GM12878 (cell line): Measurements from ENCODE around the gene MGAT3. TPM values are rescaled to one million over a fixed set of nuclear protein-coding genes. Genes with fewer than 3 reads are reported as not detected.

Experiments
- BCL11A ChIP-seq: IDR thresholded peaks from 2 replicates; pipeline ENCODE4 v1.6.1; 2011; ENCODE audit warnings: low read depth, low read length
- EZH2 ChIP-seq: IDR thresholded peaks from 2 replicates; pipeline ENCODE4 v1.6.1; 2012; ENCODE audit warnings: low read depth, mild to moderate bottlenecking, control low read depth, inconsistent platforms, low read length, borderline replicate concordance; ENCODE audit not compliant: control insufficient read depth
- HCFC1 ChIP-seq: fragments of 150-350 bp; IDR thresholded peaks from 2 replicates; pipeline ENCODE4 v1.6.1; 2014; ENCODE audit warnings: low read length
- MXI1 ChIP-seq: fragments of 150-350 bp; IDR thresholded peaks from 2 replicates; pipeline ENCODE4 v1.6.1; 2011; ENCODE audit warnings: low read depth, mild to moderate bottlenecking, inconsistent platforms, low read length, improper control_type of control experiment
- MYC ChIP-seq: IDR thresholded peaks from 2 replicates; pipeline ENCODE4 v1.6.1; 2011; ENCODE audit warnings: mild to moderate bottlenecking, low read length, moderate library complexity, inconsistent platforms; ENCODE audit not compliant: insufficient read depth, insufficient replicate concordance, insufficient read length, severe bottlenecking
- NFXL1 ChIP-seq: fragments of 450-650 bp; IDR thresholded peaks from 2 replicates; pipeline ENCODE4 v1.6.1; 2017; ENCODE audit warnings: antibody characterized with exemption, mild to moderate bottlenecking, borderline replicate concordance
- NR2C2 ChIP-seq: IDR thresholded peaks from 2 replicates; pipeline ENCODE4 v1.6.1; 2011; ENCODE audit warnings: borderline replicate concordance, low read depth; ENCODE audit not compliant: control insufficient read depth, insufficient read length
- SMARCA5 ChIP-seq: fragments of 450-650 bp; IDR thresholded peaks from 2 replicates; pipeline ENCODE4 v1.6.1; 2017; ENCODE audit warnings: mild to moderate bottlenecking
- SPI1 ChIP-seq: IDR thresholded peaks from 2 replicates; pipeline ENCODE4 v1.6.1; 2011; ENCODE audit warnings: low read depth, mild to moderate bottlenecking, low read length, moderate library complexity, borderline replicate concordance; ENCODE audit not compliant: insufficient read depth
- TAF1 ChIP-seq: IDR thresholded peaks from 2 replicates; pipeline ENCODE4 v1.6.1; 2011; ENCODE audit warnings: mild to moderate bottlenecking, low read depth, low read length, borderline replicate concordance
- TCF12 ChIP-seq: IDR thresholded peaks from 2 replicates; pipeline ENCODE4 v1.6.1; 2011; ENCODE audit warnings: low read depth, mild to moderate bottlenecking, low read length
- ZZZ3 ChIP-seq: IDR thresholded peaks from 2 replicates; pipeline ENCODE4 v1.6.1; 2011; ENCODE audit warnings: low read depth; ENCODE audit not compliant: control insufficient read depth, insufficient read length
- polyA plus RNA-seq, 11 experiments: library from polyadenylated mRNA; depleted of rRNA in 4 of 11; unstranded in 6 of 11; stranded (reverse) in 5 of 11; fragments of >200 nt; fragmentation: Nextera tagmentation in 4 of 11; fragmentation: Illumina TruSeq in 1 of 11; extraction: Ambion mirVana in 4 of 11; extraction: Trizol in 1 of 11; gene quantifications; 1 replicate in 1 of 11; 2 replicates in 10 of 11; pipeline versions ENCODE4 v1.2.1 to v1.2.3, GENCODE V29; 2011 to 2016; ENCODE audit warnings: inconsistent platforms in 2 of 11, missing spikeins in 2 of 11, low read depth in 1 of 11
- total RNA-seq, 4 experiments: library from RNA; depleted of rRNA in 3 of 4; stranded (reverse); fragments of >200 nt in 3 of 4; fragmentation: Illumina TruSeq in 1 of 4; extraction: Trizol in 1 of 4; gene quantifications; 2 replicates each; pipeline versions ENCODE4 v1.2.1 to v1.2.3, GENCODE V29; 2013 to 2021
- TF ChIP-seq, protein P1 (sequence below): fragments of 450-650 bp; IDR thresholded peaks from 2 replicates; pipeline ENCODE4 v1.6.1; 2016; ENCODE audit warnings: mild to moderate bottlenecking
- TF ChIP-seq, protein P2 (sequence below): fragments of 450-650 bp; IDR thresholded peaks from 2 replicates; pipeline ENCODE4 v1.6.1; 2017; ENCODE audit warnings: mild to moderate bottlenecking, moderate library complexity
- TF ChIP-seq, protein P3 (sequence below): fragments of 450-650 bp; conservative IDR thresholded peaks from 2 replicates; pipeline ENCODE4 v1.6.1; 2017; ENCODE audit warnings: mild to moderate bottlenecking, moderate library complexity
- TF ChIP-seq, protein P4 (sequence below): fragments of 450-650 bp; IDR thresholded peaks from 2 replicates; pipeline ENCODE4 v1.6.1; 2017; ENCODE audit warnings: antibody characterized with exemption, mild to moderate bottlenecking, moderate library complexity

MGAT3 gene
- total and polyA plus RNA-seq, 10 of the 15 experiments (the other 5 are each of a cell fraction or from before 2014, with no cell fraction given): 0.32 to 40.2 (median 11.9) TPM

DNA sequence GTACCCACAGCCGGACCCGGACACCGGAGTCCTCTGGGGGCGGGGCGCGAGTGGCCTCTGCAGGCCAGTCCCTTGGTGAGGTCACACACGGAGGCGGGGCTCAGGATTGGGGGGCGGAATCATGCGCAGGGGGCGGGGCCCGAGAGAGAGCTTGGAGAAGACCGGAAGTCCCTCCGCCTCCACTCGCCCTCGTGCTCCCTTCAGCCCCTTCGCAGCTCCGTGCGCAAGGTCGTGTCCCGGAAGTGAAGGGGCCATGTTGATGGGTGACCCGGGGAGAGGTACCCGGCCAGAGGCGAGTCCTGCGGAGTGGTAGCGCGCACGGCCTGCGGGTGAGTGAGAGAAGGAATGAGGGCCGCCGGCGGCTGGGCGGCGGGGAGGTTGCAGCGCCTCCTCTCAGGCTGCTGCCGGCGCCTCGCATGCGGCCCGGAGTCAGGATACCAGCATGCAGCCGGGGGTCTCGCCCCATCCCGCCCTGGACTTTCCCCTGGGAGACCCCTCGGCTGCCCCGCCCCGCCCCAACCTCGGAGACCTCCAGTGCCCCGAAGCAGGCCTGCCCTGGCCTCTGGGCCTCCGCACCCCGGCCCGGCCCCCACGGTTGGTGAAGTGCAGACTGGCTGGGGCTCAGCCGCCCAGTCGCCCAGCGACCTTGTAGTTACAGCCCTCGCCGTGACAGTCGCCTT lies 45.4 kb downstream of the MGAT3 start, which contains the start of gene MIEF1 (continued):
- peak; percentile 77 for TF ChIP-seq MYC
- TF ChIP-seq, protein P1, sequence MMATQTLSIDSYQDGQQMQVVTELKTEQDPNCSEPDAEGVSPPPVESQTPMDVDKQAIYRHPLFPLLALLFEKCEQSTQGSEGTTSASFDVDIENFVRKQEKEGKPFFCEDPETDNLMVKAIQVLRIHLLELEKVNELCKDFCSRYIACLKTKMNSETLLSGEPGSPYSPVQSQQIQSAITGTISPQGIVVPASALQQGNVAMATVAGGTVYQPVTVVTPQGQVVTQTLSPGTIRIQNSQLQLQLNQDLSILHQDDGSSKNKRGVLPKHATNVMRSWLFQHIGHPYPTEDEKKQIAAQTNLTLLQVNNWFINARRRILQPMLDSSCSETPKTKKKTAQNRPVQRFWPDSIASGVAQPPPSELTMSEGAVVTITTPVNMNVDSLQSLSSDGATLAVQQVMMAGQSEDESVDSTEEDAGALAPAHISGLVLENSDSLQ: no peak
- TF ChIP-seq, protein P2, sequence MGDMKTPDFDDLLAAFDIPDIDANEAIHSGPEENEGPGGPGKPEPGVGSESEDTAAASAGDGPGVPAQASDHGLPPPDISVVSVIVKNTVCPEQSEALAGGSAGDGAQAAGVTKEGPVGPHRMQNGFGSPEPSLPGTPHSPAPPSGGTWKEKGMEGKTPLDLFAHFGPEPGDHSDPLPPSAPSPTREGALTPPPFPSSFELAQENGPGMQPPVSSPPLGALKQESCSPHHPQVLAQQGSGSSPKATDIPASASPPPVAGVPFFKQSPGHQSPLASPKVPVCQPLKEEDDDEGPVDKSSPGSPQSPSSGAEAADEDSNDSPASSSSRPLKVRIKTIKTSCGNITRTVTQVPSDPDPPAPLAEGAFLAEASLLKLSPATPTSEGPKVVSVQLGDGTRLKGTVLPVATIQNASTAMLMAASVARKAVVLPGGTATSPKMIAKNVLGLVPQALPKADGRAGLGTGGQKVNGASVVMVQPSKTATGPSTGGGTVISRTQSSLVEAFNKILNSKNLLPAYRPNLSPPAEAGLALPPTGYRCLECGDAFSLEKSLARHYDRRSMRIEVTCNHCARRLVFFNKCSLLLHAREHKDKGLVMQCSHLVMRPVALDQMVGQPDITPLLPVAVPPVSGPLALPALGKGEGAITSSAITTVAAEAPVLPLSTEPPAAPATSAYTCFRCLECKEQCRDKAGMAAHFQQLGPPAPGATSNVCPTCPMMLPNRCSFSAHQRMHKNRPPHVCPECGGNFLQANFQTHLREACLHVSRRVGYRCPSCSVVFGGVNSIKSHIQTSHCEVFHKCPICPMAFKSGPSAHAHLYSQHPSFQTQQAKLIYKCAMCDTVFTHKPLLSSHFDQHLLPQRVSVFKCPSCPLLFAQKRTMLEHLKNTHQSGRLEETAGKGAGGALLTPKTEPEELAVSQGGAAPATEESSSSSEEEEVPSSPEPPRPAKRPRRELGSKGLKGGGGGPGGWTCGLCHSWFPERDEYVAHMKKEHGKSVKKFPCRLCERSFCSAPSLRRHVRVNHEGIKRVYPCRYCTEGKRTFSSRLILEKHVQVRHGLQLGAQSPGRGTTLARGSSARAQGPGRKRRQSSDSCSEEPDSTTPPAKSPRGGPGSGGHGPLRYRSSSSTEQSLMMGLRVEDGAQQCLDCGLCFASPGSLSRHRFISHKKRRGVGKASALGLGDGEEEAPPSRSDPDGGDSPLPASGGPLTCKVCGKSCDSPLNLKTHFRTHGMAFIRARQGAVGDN: peak; percentile 81
- peak; percentile 93 for TF ChIP-seq MXI1
- TF ChIP-seq EZH2: no peak
- peak; percentile 75 for TF ChIP-seq HCFC1
- 0 out of 2 replicates have a peak, but pooled peaks have one; percentile 20 for TF ChIP-seq SPI1
- peak; percentile 57 for TF ChIP-seq NR2C2
- peak; percentile 69; the same call in 1 of the 2 replicates for TF ChIP-seq TAF1
- TF ChIP-seq, protein P3, sequence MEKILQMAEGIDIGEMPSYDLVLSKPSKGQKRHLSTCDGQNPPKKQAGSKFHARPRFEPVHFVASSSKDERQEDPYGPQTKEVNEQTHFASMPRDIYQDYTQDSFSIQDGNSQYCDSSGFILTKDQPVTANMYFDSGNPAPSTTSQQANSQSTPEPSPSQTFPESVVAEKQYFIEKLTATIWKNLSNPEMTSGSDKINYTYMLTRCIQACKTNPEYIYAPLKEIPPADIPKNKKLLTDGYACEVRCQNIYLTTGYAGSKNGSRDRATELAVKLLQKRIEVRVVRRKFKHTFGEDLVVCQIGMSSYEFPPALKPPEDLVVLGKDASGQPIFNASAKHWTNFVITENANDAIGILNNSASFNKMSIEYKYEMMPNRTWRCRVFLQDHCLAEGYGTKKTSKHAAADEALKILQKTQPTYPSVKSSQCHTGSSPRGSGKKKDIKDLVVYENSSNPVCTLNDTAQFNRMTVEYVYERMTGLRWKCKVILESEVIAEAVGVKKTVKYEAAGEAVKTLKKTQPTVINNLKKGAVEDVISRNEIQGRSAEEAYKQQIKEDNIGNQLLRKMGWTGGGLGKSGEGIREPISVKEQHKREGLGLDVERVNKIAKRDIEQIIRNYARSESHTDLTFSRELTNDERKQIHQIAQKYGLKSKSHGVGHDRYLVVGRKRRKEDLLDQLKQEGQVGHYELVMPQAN: no peak
- no peak for TF ChIP-seq ZZZ3
- TF ChIP-seq BCL11A: no peak
- no peak for TF ChIP-seq NFXL1
- no peak for TF ChIP-seq SMARCA5
- TF ChIP-seq, protein P4, sequence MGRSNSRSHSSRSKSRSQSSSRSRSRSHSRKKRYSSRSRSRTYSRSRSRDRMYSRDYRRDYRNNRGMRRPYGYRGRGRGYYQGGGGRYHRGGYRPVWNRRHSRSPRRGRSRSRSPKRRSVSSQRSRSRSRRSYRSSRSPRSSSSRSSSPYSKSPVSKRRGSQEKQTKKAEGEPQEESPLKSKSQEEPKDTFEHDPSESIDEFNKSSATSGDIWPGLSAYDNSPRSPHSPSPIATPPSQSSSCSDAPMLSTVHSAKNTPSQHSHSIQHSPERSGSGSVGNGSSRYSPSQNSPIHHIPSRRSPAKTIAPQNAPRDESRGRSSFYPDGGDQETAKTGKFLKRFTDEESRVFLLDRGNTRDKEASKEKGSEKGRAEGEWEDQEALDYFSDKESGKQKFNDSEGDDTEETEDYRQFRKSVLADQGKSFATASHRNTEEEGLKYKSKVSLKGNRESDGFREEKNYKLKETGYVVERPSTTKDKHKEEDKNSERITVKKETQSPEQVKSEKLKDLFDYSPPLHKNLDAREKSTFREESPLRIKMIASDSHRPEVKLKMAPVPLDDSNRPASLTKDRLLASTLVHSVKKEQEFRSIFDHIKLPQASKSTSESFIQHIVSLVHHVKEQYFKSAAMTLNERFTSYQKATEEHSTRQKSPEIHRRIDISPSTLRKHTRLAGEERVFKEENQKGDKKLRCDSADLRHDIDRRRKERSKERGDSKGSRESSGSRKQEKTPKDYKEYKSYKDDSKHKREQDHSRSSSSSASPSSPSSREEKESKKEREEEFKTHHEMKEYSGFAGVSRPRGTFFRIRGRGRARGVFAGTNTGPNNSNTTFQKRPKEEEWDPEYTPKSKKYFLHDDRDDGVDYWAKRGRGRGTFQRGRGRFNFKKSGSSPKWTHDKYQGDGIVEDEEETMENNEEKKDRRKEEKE: no peak
- TF ChIP-seq TCF12: peak; percentile 36; the same call in 1 of the 2 replicates
